ENCODE measurements around the gene HOXA4.

The HOXA4 gene

GRCh38 chr7:27116031-27116961, 14.3 kb downstream of the HOXA4 start:
- DNase-seq (ENCODE audit: low read depth), result no peak
- TF ChIP-seq, protein P1, sequence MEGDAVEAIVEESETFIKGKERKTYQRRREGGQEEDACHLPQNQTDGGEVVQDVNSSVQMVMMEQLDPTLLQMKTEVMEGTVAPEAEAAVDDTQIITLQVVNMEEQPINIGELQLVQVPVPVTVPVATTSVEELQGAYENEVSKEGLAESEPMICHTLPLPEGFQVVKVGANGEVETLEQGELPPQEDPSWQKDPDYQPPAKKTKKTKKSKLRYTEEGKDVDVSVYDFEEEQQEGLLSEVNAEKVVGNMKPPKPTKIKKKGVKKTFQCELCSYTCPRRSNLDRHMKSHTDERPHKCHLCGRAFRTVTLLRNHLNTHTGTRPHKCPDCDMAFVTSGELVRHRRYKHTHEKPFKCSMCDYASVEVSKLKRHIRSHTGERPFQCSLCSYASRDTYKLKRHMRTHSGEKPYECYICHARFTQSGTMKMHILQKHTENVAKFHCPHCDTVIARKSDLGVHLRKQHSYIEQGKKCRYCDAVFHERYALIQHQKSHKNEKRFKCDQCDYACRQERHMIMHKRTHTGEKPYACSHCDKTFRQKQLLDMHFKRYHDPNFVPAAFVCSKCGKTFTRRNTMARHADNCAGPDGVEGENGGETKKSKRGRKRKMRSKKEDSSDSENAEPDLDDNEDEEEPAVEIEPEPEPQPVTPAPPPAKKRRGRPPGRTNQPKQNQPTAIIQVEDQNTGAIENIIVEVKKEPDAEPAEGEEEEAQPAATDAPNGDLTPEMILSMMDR (IDR thresholded peaks at IDR 0.05; ENCODE audit: insufficient read depth, low read depth, low read length, missing control alignments), result no peak
- H3K4me3 ChIP-seq (ENCODE audit: low read depth, low read length), result no peak overlapping the region

DNA sequence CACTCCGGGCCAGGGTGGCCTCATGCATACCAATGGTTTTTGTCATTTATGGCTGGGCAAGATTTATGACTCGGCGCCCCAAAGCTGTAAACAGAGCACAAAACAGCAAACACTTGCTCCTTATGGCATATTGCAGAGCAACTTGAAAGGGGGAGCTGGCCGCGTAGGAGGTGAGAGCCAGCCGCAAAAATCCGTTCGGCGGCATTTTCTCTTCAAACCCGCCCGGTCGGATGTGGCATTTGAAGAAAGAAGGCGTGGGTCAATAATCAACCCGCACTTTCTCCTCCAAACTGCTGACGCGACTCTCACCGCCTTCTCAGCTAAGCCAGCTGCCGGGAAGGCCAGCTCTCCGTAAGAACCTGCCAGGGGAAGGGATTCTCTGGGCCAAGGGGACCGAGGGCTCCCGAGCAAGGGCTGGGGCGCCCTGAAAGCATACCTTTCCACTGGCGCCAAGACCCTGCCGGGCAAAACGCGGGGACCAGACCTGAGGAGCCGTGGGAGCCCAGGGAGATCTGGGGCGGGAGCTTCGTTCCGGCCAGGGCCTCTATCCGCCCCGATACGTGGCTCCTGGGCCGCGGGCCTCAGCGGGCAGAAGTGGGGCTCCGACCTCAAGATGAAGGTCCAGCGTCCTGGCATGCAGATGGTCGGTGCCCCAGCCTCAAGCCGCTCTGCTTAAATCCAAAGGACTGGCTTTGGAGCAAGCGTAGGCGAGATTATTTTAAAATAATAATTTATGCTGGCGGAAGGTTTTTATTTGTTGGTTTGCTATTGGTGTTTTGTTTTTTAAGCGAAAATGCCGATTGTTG, 15.1 kb downstream of the HOXA4 start:
- no peak overlapping the region for H3K4me3 ChIP-seq (ENCODE audit: low read depth, low read length)
- TF ChIP-seq, protein P1 (IDR thresholded peaks at IDR 0.05; ENCODE audit: insufficient read depth, low read depth, low read length, missing control alignments), result no peak
- no peak for DNase-seq (ENCODE audit: low read depth)

DNA sequence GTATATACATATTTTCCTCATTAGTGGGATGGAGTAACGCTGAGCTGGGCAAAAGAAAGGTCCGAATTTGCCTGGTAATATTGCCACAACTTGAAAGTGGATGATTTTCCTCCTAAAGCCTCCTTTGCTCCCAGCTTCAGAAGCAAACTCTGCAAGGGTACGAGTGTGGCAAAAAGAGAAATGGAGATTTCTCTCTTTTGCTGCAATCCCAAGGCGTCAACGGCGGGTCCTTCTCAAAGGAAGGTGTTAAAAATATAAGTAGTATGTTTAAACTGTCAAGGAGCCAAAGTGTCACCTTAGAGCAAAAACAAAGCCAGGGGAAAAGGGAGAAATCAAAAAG, 15.7 kb downstream of the HOXA4 start:
- DNase-seq (ENCODE audit: low read depth), result no peak
- no peak overlapping the region for H3K4me3 ChIP-seq (ENCODE audit: low read depth, low read length)

GRCh38 chr7:27113991-27114769, 16.4 kb downstream of the HOXA4 start:
- no peak for DNase-seq (ENCODE audit: low read depth)
- no peak overlapping the region for H3K4me3 ChIP-seq (ENCODE audit: low read depth, low read length)
- TF ChIP-seq, protein P1 (IDR thresholded peaks at IDR 0.05; ENCODE audit: insufficient read depth, low read depth, low read length, missing control alignments), result no peak

More for the DNA sequence above, 15.7 kb downstream of the HOXA4 start:
- TF ChIP-seq, protein P1 (IDR thresholded peaks at IDR 0.05; ENCODE audit: insufficient read depth, low read depth, low read length, missing control alignments), result no peak

DNA sequence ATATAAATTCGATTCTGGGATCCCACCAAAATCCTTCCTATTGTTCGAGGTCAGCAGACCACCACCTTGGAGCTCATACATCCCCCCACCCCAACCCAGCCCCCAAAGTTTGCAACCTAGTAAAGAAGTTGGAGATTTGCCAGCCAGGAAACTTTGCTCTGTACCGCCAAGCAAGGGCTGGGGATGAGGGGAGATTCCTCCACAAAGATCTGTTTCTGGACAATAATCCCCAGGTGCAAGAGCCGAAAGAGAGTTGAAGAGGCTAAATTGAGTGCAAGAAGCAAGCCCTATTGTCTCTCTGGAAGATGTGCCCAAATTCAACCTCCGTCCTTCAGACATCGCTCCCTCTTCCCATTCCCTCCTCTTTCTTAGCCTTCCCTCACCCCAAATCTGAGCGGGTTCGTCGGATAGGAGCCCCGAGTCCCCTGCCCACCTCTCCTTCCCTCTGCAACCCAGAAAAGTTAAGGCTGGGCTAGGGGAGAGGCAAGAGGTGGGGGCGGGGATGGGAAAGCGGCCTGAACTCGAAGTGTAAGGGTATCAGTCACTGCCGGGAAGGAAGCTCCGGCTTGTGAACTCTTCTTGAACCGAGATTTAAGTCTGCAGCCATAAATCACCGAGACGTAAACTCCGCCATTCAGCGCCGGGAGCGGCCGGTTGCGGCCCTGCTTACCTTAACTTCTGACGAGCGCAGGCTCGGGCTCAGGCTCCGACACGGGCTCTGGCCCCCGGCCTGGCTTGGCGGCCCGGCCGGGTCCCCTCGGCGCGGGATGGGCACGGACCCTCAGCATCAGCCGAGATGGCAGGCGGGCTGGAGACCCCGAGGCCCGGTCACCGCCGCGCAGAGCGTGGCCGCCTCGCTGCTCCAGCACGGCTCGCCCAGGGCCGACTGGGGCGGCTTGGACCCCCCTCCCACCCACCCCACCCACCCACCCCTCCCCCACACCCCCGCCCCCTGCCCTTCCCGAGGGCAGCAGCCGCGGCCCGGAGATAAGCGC, 17.3 kb downstream of the HOXA4 start:
- TF ChIP-seq, protein P1 (IDR thresholded peaks at IDR 0.05; ENCODE audit: insufficient read depth, low read depth, low read length, missing control alignments), result no peak
- H3K4me3 ChIP-seq (ENCODE audit: low read depth, low read length), result no peak overlapping the region
- no peak for DNase-seq (ENCODE audit: low read depth)

Measured in GM12865 (cell line).